GM10847 (cell line): Measurements from ENCODE around the gene SLC4A8.

Experiments
- POLR2A ChIP-seq: IDR thresholded peaks from 2 replicates; pipeline ENCODE4 v1.6.1; 2011; ENCODE audit not compliant: insufficient read length; ENCODE audit errors: extremely low read depth

Gene SLC4A8

DNA sequence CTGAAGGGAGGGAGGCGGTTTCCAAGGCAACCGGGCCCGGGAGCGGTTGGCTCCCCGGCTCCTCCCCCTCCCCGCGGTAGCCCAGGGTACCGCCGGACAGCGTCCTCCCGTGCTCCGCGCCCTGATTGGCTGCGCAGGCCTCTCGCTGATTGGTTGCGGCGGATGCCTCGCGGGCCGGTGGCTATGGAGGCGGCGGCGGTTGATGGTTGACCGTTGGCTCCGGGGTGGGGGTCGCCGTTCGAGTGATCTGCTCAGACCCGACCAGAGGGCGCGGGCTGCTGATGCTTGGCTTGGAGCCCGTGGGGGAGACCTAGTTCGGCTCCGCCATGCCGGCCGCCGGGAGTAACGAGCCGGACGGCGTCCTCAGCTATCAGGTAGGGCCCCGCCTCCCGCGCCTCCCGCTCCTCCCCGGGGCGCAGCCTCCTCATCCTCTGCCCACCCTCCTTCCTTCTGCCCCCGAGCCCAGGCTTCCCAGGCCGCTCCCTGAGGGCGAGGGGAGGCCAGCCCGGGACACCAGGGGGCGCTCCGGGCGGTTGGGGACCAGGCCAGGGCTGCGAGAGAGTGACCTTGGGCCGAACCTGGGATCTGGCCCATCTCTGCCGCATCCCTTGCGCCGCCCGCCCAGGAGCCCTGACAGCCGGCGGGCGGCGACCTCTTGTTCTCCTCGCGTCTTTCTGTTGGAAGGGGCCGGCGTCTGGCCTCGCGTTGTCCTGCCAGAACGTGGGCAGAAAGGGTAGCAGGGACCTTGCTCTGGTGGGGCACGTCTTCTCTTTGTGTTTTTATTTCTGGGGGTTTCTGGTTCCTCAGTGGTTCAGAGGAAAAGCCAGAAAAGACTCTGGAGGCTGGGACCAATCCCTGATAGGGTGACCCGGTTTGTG is at the start of gene SLC4A8:
Gene SLC4A8, plus strand, starts transcription at position 170 of the 878 bp plus-strand sequence. Its CDS starts 157 bp downstream, at position 327.
- TF ChIP-seq POLR2A, result no peak

DNA sequence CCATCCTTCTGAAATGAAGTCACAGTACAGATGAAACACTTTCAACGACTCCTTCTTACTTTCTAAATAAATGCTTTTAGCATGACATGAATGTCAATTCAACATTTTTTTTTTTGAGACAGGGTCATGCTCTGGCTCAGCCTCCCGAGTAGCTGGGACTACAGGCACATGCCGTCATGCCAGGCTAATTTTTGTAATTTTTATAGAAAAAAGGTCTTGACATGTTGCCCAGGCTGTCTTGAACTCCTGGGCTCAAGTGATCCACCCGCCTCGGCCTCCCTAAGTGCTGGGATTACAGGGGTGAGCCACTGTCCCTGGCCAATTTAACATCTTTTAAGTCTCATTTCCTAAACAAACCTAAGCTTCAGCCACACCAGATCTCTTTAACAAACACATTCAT is 49.8 kb upstream of the SLC4A8 start:
- no peak for TF ChIP-seq POLR2A

DNA sequence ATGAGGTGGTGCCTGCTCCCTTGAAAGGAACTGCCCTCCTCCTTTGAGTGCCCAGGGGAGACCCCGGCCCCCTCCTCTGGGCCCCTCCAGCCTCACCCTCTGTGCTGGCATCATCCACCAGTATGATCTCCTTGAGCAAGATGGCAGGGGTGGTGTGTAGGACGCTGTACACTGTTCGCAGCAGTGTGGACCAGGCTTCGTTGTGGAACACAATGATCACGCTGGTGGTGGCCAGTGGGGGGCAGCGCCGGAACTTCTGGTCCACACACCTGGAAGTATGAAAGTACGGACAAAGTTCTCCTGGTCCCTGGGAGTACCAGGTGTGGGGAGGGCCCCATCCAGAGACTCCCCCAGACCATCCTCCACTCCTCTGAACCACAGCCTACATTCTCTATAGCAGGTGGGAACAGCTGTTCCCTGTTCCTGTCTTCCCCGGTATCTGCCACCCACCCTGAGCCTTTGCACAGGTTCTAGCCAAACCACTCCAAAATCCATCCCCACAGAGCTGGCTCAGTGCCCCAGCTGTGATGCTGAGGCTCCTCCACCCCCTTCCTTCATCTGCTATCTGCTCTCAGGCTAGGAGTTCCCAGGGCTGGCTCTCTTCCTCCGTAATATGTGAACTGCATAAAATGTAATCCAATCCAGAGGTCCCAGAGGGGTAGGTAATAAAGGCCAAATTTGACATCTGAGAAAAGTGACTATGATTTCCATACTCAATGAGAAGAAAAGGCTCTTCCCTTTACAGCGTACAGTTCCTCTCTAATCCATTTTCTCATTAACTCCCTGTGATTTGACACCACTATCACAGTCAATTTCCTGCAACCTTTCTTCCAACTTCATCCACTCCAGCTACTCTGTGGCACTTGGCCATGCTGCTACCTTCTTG is 47.3 kb upstream of the SLC4A8 start:
- no peak for TF ChIP-seq POLR2A

DNA sequence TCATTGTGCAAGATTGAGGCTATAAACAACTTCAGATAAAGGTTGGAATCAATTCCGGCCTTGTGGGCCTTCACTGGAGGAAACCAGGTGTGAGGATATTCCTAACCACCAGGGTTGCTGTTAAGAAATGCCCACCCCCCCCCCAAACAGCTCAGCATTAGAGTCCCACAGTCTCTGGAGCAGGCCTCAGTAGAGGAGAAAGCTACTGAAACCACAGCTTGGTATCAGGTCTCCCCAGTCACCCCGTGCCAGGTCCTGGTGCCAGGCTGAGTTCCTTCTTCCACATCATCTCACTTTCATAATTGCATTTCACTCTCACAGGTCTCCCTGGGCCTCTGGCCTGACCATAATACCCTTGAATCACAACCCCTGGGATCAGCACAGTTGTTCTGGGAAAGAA is 45.9 kb upstream of the SLC4A8 start:
- TF ChIP-seq POLR2A, result no peak

DNA sequence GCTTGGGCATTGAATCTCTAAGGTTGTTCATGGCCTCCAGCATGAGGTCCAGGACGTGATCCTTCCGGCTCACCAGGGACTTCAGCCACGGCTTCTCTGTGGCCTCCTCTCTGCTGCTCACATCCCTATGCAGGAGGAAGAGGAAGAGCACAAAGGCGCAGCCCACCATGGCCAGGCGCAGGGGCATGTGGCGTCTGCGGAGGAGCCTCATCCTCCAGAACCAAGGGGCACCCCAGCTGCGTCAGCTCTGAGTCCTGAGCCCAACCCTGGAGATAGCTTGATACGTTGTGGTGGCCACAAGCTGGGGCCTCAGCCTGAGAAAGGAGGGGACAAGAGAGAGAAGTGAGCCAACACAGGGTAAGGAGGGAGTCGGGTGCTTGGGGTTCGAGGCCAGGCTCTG is 45.1 kb upstream of the SLC4A8 start:
- no peak for TF ChIP-seq POLR2A

DNA sequence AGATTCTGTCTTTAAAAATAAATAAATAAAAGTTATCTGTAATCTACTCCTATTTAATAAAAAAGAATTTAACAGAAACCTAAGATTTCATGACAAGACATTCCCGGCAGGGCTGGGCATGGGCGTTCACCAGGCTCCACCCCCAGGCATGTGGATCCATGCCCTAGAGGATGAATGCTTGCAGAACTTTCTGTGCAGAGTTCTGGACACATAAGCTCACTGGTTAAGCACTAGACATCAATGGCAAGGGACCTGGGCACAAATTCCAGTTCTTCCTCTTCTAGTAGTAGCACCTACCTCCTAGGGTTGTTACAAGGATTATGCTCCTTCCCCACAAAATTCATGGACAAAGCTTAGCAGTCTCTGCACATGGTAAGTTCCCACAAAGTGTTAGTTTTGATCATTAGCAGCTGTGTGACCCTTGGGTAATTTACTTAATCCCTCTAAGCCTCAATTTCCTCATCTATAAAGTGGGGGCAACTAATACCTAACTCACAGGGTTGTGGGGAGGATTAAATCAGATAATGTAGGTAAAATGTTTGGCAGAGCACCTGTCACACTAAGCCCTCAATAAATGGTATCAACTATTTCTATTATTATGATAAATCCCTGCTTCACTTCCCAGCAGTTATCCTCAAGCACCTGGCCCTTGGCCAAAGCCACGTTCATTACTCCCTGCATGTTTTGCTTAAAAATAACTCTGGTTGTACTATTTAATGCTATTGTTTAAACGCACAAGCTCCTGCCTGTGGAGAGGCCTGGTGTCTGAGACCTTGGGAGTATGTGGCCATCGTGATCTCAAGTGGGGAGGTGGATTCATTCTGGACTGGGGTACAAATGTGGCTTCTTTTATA is 43.2 kb upstream of the SLC4A8 start:
- no peak for TF ChIP-seq POLR2A

DNA sequence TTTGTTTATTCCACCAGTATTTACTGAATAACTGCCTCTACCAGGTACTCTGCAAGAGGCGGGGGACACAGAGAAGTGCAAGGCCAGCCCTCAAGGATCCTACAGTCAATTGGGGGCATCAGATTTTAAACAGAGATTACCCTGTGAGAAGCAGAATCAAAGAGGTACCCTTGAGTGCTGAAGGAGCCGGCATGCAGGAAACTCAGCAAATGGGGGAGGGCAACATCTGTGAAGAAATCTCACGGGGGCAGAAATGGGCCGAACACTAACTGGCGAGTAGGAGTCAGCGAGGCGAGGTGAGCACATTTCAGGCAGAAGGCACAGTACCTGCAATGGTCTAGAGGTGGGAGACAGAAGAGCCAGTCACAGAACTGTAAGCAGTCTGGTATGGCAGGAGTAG is 42.5 kb upstream of the SLC4A8 start:
- TF ChIP-seq POLR2A, result no peak

DNA sequence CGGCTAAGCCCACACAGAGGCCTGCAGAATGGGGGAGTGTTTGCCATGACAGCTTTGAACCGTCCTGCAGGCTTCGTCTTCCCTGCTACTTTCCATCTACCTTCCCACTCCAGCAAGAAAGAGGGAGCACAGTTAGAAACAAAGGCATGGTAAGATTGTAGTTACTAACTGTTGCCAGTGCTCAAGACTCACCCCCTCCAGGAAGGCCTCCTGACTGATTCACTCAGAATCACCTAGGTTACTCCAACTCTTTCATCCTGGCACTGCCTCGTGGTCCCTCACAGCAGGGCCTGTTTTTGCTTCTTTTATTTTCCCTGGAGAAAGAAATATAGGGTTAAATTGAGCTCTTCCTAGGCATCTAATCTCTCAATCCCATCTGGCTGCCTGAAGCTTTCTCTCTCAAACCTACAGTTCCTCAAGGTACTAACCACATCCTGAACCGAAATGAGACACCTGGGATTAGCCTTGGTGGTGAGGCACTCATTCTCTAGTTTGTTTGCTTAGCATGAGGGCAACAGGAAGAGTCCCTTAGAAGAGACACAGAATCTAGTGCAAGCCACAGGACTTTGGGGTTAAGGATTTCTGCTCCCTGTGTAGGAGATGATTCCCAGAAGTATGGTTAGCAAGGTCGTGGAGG is 41.2 kb upstream of the SLC4A8 start:
- no peak for TF ChIP-seq POLR2A

DNA sequence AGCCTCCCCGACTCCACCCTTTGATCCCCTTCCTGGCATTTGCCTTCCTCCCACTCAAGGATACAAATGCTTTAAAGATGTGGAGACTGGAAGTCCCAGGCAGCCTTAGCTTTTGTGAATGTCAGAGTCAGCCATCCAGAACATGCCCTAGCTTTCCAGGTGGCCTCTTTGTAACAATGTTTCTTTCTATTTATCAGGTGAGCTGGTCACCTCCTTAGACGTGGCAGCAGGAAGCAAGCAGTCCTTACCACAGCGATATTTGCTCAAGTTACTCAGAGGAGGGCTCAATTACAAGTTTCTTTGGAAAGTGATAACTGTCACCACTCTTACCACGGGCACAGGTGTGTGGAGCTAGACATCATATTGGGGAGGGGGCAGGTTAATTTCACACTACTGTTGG is 38.3 kb upstream of the SLC4A8 start:
- TF ChIP-seq POLR2A, result no peak

DNA sequence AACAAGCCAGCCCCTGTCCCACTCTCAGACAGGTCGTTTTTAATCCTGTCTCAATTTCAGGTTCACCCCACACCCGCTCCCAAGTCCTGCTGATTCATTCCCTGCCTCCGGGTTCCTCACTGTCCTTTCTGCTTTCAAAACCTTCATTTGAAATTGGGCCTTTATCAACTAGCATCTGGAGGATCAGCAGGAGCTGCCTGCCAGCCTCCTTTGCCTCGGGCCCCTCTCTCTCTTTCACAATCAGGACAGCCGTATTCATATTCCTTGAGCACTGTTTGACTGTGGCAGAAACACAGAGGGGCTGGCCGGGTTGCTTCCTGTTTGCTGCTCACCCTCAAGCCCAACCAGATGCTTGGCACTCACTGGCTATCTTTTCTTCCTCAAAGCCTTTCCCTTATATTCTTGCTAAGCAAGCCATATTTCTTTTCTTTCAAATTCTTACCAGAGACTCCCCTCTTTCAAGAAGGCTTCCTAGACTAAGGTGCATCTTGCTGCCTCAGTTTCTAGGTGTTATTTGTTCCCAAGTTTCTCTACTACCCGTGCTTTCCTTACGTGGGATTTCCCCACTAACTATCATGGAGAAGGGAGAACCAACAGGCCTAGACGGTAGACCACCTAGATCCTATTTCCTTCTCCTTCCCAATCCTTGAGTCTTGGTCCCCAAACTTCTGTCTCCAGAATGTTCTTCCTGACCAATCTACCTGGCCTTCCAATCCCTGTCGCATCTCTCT is 36.4 kb upstream of the SLC4A8 start:
- TF ChIP-seq POLR2A, result no peak

DNA sequence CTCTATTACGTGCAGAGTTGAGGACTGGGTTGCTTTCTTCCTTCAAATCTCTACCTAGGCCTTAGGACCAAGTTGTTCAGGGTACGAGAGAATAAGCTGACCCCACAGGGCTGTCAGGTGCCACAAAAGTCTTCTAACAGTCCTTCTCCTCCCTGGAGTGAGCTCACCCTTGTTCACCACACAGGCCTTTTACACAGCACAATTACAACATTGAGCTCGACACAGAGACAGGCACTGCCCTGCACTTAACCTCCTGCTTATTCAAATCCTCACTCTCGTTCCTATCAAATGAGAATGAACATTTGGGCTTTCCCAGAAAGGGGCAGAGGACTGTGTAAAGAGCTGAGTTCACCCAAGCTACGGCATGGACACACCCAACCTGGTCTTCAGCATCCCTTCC is 35.8 kb upstream of the SLC4A8 start:
- no peak for TF ChIP-seq POLR2A

DNA sequence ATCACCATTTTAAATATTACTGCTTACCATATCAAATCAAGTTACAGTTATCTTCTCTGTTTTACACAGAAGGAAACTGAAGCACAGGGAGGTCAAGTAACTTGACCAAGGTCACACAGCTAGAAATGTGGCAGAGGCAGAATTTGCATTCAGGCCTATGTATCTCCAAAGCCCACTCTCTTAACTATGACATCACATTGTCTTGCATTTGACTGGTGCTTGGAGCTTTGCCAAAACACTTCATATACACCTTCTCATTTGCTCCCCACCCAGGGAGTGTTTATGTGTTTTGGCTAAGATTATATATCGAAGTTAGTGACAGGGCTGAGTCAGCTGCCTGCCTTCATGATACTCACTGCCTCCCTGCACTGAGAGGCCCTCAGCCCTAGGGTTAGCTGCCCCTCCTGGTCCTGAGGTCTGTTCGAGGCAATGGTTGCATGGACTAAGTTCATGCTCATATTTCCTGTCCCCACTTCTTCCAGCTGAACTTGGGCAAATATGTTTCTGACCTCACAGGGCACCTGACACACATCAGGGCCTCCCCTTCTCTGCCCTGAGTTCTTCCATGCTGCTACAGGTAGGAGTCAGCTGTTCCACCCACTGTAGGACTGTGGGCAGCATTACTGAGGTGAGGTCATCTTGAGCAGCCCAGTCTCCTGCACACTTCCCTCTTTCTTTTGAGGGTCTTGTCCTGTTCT is 35.2 kb upstream of the SLC4A8 start:
- TF ChIP-seq POLR2A, result no peak

DNA sequence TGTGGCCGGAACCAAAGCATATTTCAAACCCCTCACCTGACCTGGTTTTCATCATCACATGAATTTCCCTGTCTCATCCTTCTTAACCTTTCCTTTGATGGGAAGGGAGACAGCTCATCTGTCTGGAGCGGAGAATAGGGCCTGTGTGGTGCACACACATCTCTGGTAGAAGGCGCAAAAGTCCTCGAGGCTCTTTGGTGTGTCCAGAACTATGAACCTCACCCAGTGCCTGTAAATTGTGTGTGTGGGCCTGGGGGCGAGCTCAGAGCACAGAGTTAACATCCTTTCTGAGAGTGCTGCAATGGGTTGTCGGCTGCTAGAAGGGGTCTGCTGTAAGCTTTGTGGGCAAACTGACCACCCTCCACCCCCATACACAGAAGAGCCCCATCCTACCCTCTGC is 34.2 kb upstream of the SLC4A8 start:
- no peak for TF ChIP-seq POLR2A
